Stimulated activated naive CD8-positive, alpha-beta T cell treated with anti-CD3 and anti-CD28 coated beads, Interleukin-15, Interleukin-2, amounts not matched to agents 100 U/mL and 50 U/mL, for 24 hours (primary cell): ENCODE results near the gene AOPEP.
"Not testable (repeated sequence)": the region's sequence is repeated elsewhere in the genome, so short reads cannot be mapped to it uniquely, and the experiment has no call there.

Source experiments
- ATAC-seq: fragments of 150-1000 bp; cut with Tn5 transposase; one replicate; pipeline ENCODE4 v1.10.0; 2021
- DNase-seq: peaks from one replicate; pipeline ENCODE4 v3.0.0; 2021

AOPEP gene

DNA sequence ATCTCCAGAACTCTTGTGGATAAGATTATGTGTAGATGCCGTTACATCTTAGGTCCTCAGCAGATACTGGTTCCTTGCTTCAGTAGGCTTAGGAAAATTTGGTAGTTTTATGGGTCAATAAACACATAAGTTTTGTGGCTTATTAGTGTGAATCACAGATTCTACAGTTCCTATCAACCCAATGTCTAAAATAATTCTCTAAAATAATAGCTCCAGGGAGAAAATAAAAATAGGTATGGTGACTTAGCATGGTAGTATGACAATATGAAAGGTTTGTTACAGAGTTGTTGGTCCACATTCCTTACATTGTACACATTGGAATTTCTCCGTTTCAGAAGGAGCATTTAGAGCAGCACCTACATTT, 91.7 kb downstream of the AOPEP start:
- no peak for ATAC-seq
- no peak for DNase-seq

- no peak for ATAC-seq
- DNase-seq = no peak
These were observed 92.7 kb downstream of the AOPEP start for GRCh38 chr9:94819161-94819687.

- DNase-seq = no peak
- peak; percentile 32 for ATAC-seq
These were observed 94.8 kb downstream of the AOPEP start for GRCh38 chr9:94821098-94821887.

DNA sequence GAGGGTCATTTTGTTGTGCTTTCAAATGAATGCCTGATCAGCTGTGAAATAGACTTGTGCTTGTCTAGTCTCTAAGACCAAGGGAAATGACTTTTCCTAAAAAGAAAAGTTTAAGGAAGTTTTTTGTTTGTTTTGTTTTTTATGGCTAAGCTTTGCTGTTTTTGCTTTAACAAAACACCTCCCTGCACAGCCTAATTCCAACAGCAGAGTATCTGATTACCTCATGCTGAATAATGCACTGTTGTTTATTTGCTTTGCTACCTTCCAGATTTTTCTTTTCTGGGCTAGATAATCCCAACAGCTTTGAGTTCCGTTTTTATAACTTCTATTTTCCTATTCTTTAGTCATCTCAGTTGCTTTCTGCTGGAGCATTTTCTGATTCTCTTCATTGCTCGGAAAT, 95.8 kb downstream of the AOPEP start:
- DNase-seq = no peak
- ATAC-seq = no peak

GRCh38 chr9:94823710-94824109, 97.2 kb downstream of the AOPEP start:
- no peak for ATAC-seq

GRCh38 chr9:94824411-94824810, 97.9 kb downstream of the AOPEP start:
- no peak for ATAC-seq
- no peak for DNase-seq

More at GRCh38 chr9:94823710-94824109, 97.2 kb downstream of the AOPEP start:
- DNase-seq = no peak

- ATAC-seq (no peak), DNase-seq (no peak)
These were observed 98.6 kb downstream of the AOPEP start for GRCh38 chr9:94824913-94825610.

- ATAC-seq = no peak
These were observed 99.1 kb downstream of the AOPEP start for GRCh38 chr9:94825611-94825958.

DNA sequence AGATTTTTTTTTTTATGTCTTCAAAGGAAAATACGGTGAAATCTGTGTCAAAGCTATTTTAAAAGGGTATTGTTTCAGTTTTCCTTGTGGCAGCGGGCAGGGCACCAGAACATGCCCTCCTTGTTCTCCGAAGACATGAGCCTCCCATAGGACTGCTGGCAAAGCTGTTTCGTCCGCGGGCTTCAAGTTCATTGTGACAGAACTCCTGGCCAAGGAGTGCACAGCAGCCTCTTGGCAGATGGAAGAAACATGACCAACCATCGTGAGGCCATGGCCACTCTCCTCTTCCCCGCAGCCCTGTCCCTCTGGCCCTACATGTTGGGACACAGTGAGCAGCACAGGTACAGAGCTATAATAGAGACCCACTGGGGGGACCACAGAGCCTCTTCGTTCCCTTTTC, 99.5 kb downstream of the AOPEP start:
- no peak for ATAC-seq
- DNase-seq = no peak

More at GRCh38 chr9:94825611-94825958, 99.1 kb downstream of the AOPEP start:
- no peak for DNase-seq

DNA sequence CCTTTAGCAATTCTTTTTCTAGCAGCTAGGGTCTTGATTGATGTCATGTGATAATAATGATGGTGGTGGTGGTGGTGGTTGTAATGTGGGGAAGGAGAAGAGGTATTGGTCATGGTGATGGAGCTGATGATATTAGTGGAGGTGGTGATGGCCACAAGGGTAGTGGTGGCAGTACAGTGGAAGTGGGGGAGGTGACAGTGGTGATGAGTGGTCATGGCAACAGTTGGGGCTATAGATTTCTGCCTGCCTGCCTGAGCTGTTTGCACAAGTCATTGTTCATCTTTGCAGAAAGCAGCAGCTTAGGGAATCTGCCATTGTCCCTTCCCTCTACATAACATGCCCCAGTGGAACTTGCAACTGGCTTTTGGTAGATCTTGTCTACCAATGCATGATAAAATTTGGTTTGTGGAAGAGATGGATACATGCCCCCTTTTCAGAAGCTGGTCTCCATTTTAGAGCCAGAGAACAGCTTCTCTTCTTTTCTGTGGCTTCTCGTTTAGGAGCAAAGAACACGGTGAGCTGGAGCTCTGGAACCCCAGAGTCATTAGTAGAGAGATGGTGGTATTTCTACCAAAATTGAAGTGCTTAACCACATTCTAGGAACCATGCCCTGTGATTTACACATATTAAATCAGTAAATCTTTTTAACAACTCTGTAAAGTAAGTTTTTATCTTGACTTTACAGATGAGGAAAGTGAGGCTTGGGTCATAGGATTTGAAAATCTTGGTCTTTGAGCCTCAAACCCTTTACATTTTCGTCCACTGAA, 100.3 kb downstream of the AOPEP start:
- ATAC-seq = no peak
- DNase-seq = no peak

DNA sequence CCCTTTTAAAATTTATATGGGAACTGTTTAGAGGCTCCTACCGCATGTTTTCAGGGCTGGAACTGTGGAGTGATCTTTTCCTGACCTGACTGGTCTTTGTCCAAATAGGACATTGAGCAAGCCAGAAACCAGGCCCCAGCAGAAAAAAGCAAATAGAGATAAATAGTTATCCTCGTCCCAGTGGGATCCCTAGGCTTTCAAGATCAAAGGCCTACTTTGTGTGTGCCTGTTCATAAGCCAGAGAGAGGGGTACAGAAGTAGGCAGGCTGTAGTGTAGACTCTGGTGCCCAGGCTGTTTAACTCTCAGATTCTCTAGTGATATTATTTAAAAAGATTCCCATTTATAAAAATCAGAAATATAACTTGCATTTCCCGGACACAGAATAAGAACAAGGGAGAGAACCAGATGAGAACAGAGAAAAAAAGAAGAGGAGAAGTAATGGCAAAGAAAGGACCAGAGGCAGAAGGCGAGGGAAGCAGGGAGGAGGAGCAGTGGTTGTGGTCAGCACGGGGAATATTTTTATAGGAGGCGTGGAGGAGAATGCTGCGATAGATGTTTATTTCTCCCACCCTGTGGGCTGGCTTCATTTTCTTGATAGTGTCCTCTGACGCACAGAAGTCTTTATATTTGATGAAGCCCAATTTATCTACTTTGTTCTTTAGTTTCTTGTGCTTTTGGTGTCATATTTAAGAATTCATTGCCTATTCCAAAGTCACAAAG, 101.2 kb downstream of the AOPEP start:
- no peak for ATAC-seq
- DNase-seq = no peak

- DNase-seq (no peak), ATAC-seq (no peak)
These were observed 103.0 kb downstream of the AOPEP start for GRCh38 chr9:94829380-94830070.

GRCh38 chr9:94830071-94830604, 103.6 kb downstream of the AOPEP start:
- not testable (repeated sequence) for ATAC-seq, DNase-seq

- no peak for DNase-seq
- no peak for ATAC-seq
These were observed 107.3 kb downstream of the AOPEP start for GRCh38 chr9:94833802-94834201.

- DNase-seq (no peak), ATAC-seq (no peak)
These were observed 110.9 kb downstream of the AOPEP start for GRCh38 chr9:94837404-94837803.

DNA sequence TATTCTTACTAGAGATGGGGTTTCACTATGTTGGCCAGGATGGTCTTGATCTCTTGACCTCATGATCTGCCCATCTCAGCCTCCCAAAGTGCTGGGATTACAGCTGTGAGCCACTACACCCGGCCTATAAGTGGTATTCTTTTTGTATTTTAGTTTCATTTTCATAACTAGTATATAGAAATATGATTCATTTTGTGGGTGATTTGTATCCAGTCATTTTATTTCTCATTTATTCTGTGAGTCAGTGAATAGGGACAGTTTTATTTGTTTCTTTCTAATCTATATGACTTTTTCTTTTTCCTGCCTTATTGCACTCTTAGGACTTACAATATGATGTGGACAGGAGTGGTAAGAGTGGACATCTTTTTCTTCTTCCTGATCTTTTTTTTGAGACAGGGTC, 112.9 kb downstream of the AOPEP start:
- DNase-seq (no peak), ATAC-seq (peak; percentile 87)

- DNase-seq (no peak), ATAC-seq (no peak)
These were observed 114.2 kb downstream of the AOPEP start for GRCh38 chr9:94840738-94841137.

GRCh38 chr9:94843134-94843533, 116.6 kb downstream of the AOPEP start:
- ATAC-seq = no peak

DNA sequence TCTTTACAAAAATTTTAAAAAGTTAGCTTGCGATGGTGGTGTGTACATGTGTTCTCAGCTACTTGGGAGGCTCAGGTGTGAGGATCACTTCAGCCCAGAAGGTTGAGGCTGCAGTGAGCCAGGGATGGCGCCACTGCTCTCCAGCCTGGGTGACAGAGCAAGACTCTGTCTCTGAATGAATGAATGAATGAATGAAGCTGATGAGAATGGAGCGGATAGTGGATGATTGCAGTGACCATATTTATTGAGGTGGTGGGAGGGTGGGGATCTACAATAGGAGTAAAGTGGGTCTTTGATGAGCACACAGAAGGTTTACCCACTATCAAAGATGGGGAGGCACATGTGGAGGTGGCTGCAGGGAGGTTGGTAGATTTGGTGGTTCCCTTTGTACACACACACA, 120.2 kb downstream of the AOPEP start:
- DNase-seq (no peak), ATAC-seq (no peak)

More at GRCh38 chr9:94843134-94843533, 116.6 kb downstream of the AOPEP start:
- no peak for DNase-seq

DNA sequence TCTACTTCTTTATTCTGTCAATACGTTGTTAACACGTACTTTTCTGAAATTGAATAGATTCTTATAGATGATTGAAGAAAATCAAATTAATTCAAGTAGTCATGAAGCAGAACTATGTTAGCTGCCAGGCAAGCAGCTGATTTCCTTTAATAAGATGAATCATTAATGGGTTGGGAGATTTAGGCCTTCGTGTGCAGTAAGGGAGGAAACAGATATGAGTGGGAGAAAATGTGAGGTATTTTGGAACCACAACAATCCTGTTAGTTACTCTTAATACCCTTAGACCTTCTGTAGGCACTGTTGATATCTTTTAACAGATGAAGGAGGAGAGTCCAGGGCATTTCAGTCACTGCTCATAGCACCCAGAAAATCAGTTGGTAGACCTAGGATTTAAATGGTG, 121.0 kb downstream of the AOPEP start:
- no peak for DNase-seq
- ATAC-seq = peak; percentile 55

GRCh38 chr9:94848791-94849190, 122.3 kb downstream of the AOPEP start:
- ATAC-seq, DNase-seq: not testable (repeated sequence)
